Measurements from ENCODE around the gene MMP3. TPM values are rescaled to one million over a fixed set of nuclear protein-coding genes. Genes with fewer than 3 reads are reported as not detected.

MMP3 gene
- total and polyA plus RNA-seq, 2 donors (not counting 3 experiments of a cell fraction or from before 2014, with no cell fraction given) = not detected

DNA sequence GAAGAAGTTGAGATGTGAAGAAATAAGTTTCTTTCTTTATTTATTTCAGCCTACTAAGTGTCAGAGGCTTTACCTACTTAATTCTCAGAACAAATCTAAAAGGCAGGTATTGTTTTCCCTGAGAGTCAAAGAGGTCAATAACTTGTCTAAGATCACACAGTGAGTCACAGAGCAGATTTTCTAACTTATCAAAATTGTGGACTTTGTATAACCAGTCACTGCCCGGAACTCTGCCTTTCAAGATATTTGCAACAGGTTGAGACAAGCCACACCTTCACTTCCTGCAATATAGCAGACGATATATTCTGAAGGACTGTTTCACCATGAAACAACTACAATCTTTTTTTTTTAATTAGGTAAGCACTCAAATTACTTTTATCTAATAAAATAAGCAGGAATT, 10.5 kb upstream of the MMP3 start:
- CTCF ChIA-PET = no interaction called here
- peaks cover 3 to 11% of the 10 kb centered on the region in 2 experiments for H3K27me3 ChIP-seq (ENCODE audit: control insufficient read depth in 2 of 2, insufficient read depth in 2 of 2, low read length in 2 of 2)
- H3K79me2 ChIP-seq (ENCODE audit: control insufficient read depth, insufficient read depth, low read length) = no peaks in the 10 kb centered on the region
- H4K20me1 ChIP-seq (replicated peaks; ENCODE audit: control insufficient read depth, extremely low read depth, insufficient read depth, low read length) = no peaks in the 10 kb centered on the region
- H3K27ac ChIP-seq (ENCODE audit: insufficient read depth, low read depth, low read length) = no peak overlapping the region
- no peak overlapping the region for H3K4me3 ChIP-seq (replicated peaks in 1 of 3; ENCODE audit: insufficient read depth in 1 of 3, low read depth in 1 of 3, low read length in 3 of 3)
- H2AFZ ChIP-seq (ENCODE audit: low read depth, low read length) = no peak overlapping the region
- intact Hi-C loops (cut with micrococcal nuclease) = no loop called here
- FAIRE-seq (no peak), DNase-seq (ENCODE audit: low read depth, low spot score) (no peak)
- no TSS peak for BruUV-seq (replicated peaks)
- TF ChIP-seq, protein P1, sequence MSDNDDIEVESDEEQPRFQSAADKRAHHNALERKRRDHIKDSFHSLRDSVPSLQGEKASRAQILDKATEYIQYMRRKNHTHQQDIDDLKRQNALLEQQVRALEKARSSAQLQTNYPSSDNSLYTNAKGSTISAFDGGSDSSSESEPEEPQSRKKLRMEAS (IDR thresholded peaks at IDR 0.05; ENCODE audit: insufficient read depth, insufficient read length) = no peak
- TF ChIP-seq, protein P2, sequence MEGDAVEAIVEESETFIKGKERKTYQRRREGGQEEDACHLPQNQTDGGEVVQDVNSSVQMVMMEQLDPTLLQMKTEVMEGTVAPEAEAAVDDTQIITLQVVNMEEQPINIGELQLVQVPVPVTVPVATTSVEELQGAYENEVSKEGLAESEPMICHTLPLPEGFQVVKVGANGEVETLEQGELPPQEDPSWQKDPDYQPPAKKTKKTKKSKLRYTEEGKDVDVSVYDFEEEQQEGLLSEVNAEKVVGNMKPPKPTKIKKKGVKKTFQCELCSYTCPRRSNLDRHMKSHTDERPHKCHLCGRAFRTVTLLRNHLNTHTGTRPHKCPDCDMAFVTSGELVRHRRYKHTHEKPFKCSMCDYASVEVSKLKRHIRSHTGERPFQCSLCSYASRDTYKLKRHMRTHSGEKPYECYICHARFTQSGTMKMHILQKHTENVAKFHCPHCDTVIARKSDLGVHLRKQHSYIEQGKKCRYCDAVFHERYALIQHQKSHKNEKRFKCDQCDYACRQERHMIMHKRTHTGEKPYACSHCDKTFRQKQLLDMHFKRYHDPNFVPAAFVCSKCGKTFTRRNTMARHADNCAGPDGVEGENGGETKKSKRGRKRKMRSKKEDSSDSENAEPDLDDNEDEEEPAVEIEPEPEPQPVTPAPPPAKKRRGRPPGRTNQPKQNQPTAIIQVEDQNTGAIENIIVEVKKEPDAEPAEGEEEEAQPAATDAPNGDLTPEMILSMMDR (IDR thresholded peaks at IDR 0.05; ENCODE audit: extremely low read depth in 1 of 2, insufficient read depth in 1 of 2, low read depth in 1 of 2, low read length in 2 of 2) = no peak
- TF ChIP-seq POLR2AphosphoS5 (IDR thresholded peaks at IDR 0.05; ENCODE audit: insufficient read depth, low read depth, low read length) (no peak), FOS (IDR thresholded peaks at IDR 0.05; ENCODE audit: borderline replicate concordance, insufficient read depth, low read length) (no peak), JUN (IDR thresholded peaks at IDR 0.05; ENCODE audit: borderline replicate concordance, insufficient read depth, insufficient read length, low read depth) (no peak), EZH2 (IDR thresholded peaks at IDR 0.05; ENCODE audit: borderline replicate concordance, low read depth, low read length, severe bottlenecking) (no peak), MYC (IDR thresholded peaks at IDR 0.05; ENCODE audit: low read depth, low read length) (no peak), GATA2 (IDR thresholded peaks at IDR 0.05; ENCODE audit: insufficient read depth, insufficient read length, low read depth, low read length) (no peak), POLR2A (IDR thresholded peaks at IDR 0.05; ENCODE audit: low read depth, low read length) (no peak)
- H3K9ac ChIP-seq (replicated peaks; ENCODE audit: extremely low read depth, insufficient read depth, low read length) = no peak overlapping the region
- H3K9me1 ChIP-seq (replicated peaks; ENCODE audit: control insufficient read depth, extremely low read depth, insufficient read depth, low read length) = no peaks in the 10 kb centered on the region
- no peaks in the 10 kb centered on the region for H3K36me3 ChIP-seq (ENCODE audit: control insufficient read depth in 2 of 2, extremely low read depth in 1 of 2, insufficient read depth in 2 of 2, low read length in 2 of 2)
- H3K9me3 ChIP-seq (replicated peaks; ENCODE audit: control insufficient read depth, insufficient read depth, low read length) = no peaks in the 10 kb centered on the region
- POLR2A ChIA-PET = no interaction called here
- no peak overlapping the region for H3K4me2 ChIP-seq (ENCODE audit: insufficient read depth, low read length)
- H3K4me1 ChIP-seq (ENCODE audit: control insufficient read depth, extremely low read depth, insufficient read depth, low read length) = no peaks in the 10 kb centered on the region
- dilution Hi-C loops (cut with MboI; ENCODE audit: extremely low pct_ligation_motif_present, low sequenced_read_pairs) = no loop called here
